Measurements from ENCODE around the gene PCBP3.

DNA sequence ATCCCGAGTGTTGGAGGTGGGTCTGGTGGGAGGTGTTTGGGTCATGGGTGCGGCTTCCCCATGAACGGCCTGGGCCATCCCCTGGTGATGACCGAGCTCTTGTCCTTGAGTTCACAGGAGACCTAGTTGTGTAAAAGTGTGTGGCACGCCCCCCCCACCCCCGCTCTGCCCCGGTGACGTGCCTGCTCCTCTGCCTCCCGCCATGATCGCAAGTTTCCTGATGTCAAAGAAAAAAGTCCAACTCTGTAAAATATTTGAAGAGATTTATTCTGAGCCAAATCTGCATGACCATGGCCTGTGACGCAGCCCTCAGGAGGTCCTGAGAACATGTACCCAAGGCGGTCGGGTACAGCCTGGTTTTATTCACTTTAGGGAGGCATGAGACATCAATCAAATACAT lies 212.9 kb downstream of the PCBP3 start:
- TF ChIP-seq, protein P1, sequence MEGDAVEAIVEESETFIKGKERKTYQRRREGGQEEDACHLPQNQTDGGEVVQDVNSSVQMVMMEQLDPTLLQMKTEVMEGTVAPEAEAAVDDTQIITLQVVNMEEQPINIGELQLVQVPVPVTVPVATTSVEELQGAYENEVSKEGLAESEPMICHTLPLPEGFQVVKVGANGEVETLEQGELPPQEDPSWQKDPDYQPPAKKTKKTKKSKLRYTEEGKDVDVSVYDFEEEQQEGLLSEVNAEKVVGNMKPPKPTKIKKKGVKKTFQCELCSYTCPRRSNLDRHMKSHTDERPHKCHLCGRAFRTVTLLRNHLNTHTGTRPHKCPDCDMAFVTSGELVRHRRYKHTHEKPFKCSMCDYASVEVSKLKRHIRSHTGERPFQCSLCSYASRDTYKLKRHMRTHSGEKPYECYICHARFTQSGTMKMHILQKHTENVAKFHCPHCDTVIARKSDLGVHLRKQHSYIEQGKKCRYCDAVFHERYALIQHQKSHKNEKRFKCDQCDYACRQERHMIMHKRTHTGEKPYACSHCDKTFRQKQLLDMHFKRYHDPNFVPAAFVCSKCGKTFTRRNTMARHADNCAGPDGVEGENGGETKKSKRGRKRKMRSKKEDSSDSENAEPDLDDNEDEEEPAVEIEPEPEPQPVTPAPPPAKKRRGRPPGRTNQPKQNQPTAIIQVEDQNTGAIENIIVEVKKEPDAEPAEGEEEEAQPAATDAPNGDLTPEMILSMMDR (IDR thresholded peaks at IDR 0.05; ENCODE audit: borderline replicate concordance, extremely low read depth, low read length, poor library complexity, severe bottlenecking), result no peak
- no peak for TF ChIP-seq EZH2 (IDR thresholded peaks at IDR 0.05; ENCODE audit: borderline replicate concordance, low read depth, low read length, severe bottlenecking)
